Activated T-helper 2 cell treated with anti-CD3 and anti-CD28 coated beads, Interferon-gamma antibody, Interleukin-2, Interleukin-4, amounts not matched to agents 10 μg/mL and 5 μg/mL and 100 μg/mL, durations not matched to agents 14 hours and 24 hours and 36 hours (primary cell): ENCODE measurements around the gene MPPED2. TPM values are rescaled to one million over a fixed set of nuclear protein-coding genes. Genes with fewer than 3 reads are reported as not detected.

ENCODE experiments used
- DNase-seq: peaks from one replicate; pipeline ENCODE4 v3.0.0; 2021; ENCODE audit warnings: low spot score
- H3K27ac Mint-ChIP-seq: one replicate; pipeline ENCODE4 v1.8.0; 2021; ENCODE audit warnings: mixed read lengths
- H3K27me3 Mint-ChIP-seq: one replicate; pipeline ENCODE4 v1.8.0; 2021; ENCODE audit warnings: low read depth, mixed read lengths
- H3K36me3 Mint-ChIP-seq: one replicate; pipeline ENCODE4 v1.8.0; 2021; ENCODE audit warnings: low read depth, mixed read lengths
- H3K4me1 Mint-ChIP-seq: one replicate; pipeline ENCODE4 v1.8.0; 2021; ENCODE audit warnings: low read depth, mixed read lengths
- H3K4me3 Mint-ChIP-seq: one replicate; pipeline ENCODE4 v1.8.0; 2021; ENCODE audit warnings: low read depth, mild to moderate bottlenecking, moderate library complexity, mixed read lengths
- H3K9me3 Mint-ChIP-seq: one replicate; pipeline ENCODE4 v1.8.0; 2021; ENCODE audit warnings: mixed read lengths
- intact Hi-C: fragments of 100-400 bp; cut with micrococcal nuclease; formaldehyde crosslinking; loops from one replicate; pipeline ENCODE4 v1.15.1; 2023
- total RNA-seq: library from RNA; stranded (reverse); gene quantifications from 2 replicates; pipeline ENCODE4 v1.2.3, GENCODE V29; 2022

The MPPED2 gene
- total RNA-seq, 1 donor from 2014 or later: not detected

DNA sequence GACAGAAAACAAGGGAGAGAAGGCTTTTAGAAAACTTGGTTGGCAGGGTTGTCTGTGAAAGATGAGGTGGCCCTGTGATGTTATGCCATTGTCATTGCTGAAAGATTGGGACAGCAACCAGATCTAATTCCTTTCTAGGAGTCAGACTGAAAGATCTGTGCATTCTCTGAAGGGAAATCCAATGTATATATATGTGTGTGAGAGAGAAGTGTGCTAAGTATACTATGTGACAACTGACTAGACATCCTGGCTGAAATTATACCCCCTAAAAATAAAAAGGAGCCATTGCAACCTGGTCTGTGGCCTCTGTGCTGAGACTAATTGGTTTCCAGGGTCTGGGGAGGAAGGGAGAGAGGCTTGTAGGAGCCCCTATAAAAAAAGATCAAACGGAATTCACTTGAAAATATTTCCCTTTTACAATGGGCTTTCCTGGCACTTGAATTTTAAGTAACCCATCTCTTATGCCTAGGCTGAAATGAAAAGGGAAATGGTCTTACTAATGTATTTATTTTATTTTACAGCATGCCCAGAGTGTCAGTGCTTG is 1.2 kb upstream of the MPPED2 start:
- intact Hi-C loops: no loop called here
- peaks cover 4% of the 10 kb centered on the region for H3K4me1 Mint-ChIP-seq
- H3K9me3 Mint-ChIP-seq: no peaks in the 10 kb centered on the region
- no peak overlapping the region for H3K4me3 Mint-ChIP-seq
- no peaks in the 10 kb centered on the region for H3K36me3 Mint-ChIP-seq
- no peak overlapping the region for H3K27ac Mint-ChIP-seq
- no peak for DNase-seq
- peaks cover 51% of the 10 kb centered on the region for H3K27me3 Mint-ChIP-seq

DNA sequence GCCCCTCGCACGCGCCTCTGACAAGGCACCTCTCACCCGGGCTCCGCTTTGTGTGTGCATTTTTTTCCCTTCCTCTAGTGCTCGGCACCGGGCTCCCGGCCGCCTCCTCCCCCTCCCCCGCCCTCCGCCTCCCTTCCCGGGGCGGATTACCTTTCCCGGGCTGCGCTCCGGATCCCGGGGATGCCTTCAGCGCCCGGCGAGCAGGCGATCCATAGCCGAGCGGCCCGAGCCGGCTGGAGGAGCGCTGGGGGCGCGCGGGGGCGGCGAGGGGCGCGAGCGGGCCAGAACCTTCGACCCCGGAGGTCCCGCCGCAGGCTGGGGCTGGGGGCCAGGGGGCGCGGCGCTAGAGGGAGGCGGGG is 282 bp downstream of the MPPED2 start:
- H3K4me1 Mint-ChIP-seq: peaks cover 4% of the 10 kb centered on the region
- intact Hi-C loops: no loop called here
- H3K9me3 Mint-ChIP-seq: no peaks in the 10 kb centered on the region
- H3K27me3 Mint-ChIP-seq: peaks cover 58% of the 10 kb centered on the region
- DNase-seq: no peak
- H3K36me3 Mint-ChIP-seq: no peaks in the 10 kb centered on the region
- no peak overlapping the region for H3K27ac Mint-ChIP-seq
- H3K4me3 Mint-ChIP-seq: peak overlapping the region; percentile 62

DNA sequence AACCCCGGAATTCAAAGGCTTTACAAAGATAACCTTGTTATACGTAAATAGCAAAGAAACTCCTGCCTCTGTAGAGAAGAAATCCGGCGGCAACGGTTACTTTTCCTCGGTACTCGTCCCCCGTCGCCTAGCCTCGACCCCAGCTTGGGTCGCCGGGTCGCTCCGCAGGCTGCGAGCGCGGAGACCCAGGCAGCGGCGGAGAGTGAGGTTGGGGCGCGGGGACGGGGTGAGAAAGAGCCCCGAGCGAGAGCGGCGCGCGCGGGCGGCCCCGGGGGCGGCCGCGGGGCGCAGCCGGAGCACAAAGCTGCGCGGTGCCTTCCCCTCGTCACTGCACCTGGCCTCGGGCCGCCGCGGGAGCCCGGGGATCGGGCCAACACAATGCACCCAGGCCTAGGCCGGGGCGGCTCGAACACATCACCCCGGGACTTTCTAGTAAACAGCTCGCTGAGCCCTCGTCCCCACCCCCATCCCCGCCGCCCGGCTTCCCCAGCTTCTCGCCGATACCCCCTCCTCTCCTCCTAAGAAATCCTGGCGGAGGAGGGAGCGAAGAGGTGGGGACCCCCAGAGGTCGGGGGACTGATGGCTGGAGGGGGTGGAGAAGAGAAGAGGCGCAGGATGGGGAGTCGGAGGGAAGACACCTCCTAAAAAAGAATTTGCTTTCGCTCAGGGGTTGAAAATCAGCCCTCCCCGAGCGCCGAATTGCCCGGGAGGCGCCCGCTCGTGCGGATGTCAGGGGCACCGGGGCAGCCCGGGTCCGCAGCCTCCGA is 845 bp downstream of the MPPED2 start:
- H3K4me3 Mint-ChIP-seq: peak overlapping the region; percentile 49
- no peak for DNase-seq
- intact Hi-C loops: no loop called here
- peaks cover 4% of the 10 kb centered on the region for H3K4me1 Mint-ChIP-seq
- H3K36me3 Mint-ChIP-seq: no peaks in the 10 kb centered on the region
- H3K9me3 Mint-ChIP-seq: no peaks in the 10 kb centered on the region
- H3K27me3 Mint-ChIP-seq: peaks cover 58% of the 10 kb centered on the region
- no peak overlapping the region for H3K27ac Mint-ChIP-seq

DNA sequence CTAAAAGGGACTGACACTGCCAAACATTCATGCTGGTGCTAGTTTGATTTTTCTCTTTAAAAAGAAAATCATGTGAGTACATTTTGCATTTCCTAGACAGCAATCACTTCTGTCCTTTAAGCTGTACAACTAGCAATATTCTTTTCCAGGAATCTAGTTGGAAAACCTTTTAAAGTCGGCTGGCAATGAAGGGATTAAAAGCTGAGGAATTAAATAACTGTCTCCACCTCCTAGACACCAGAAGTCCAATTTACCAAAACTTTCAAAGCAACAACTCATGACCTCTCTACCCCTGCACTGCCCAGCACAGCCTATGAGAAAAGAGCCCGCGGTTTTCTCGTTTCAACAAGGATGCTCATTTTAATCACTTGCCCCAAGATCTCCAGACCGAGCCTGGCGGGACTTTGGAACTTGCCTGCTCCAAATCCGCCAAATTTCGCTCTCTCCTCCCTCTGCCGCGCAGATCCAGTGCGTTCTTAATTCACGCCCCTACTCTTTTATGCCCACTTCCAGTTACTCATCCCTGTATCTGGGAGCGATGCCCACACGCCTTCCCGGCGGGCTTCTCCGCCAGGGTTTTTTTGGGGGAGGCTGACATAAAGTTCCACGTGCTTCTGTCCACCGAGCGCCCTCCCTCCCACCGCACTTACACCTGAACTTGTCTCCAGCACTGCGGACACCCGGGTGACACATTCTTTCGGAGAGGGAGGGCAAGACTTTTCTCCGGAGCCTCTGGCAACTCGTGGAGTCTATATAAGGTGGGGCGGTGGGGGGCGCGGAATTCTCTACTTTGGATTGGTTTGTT is 2.5 kb downstream of the MPPED2 start:
- intact Hi-C loops: no loop called here
- no peak for DNase-seq
- no peaks in the 10 kb centered on the region for H3K9me3 Mint-ChIP-seq
- H3K4me3 Mint-ChIP-seq: no peak overlapping the region
- peaks cover 4% of the 10 kb centered on the region for H3K4me1 Mint-ChIP-seq
- H3K27me3 Mint-ChIP-seq: peaks cover 54% of the 10 kb centered on the region
- no peaks in the 10 kb centered on the region for H3K36me3 Mint-ChIP-seq
- no peak overlapping the region for H3K27ac Mint-ChIP-seq

DNA sequence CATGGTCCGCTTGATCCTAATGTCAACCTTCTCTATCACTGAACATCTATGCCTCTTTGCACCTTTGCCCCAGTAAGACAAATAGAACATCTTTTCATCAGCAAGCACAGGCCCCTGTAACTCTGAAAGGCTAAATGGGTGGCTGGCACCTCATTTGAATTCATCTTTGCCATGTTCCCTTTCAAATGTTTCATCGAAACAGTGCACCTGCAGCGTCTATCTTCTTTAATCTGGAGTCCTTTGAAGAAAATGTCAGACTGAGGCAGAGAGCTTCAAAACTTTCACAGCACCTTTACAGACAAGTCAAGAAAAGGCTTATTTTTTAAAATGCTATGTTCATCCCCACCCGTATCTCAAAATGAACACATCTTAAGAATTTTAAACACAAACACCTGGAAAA is 3.4 kb downstream of the MPPED2 start:
- Mint-ChIP-seq H3K9me3 (no peaks in the 10 kb centered on the region), H3K27me3 (peaks cover 47% of the 10 kb centered on the region)

DNA sequence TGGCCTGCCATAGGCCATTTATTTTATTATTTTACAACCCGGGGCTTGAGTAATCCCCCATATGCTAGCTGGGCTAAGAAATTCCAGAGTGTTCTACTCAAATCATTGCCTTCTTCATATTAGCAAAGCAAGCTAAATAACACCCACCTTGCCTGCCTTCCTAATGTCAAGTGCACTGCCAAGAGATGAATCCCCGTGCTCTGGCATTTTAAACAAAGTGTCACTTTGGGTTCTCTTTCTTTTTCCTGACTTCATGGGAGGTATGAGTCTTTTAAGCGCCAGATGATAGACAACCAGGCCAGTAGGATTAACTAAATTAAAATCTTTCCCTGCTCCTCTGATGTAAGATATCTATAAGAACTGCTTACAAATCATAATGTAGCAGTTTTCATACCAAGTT is 4.5 kb downstream of the MPPED2 start:
- intact Hi-C loops: no loop called here
- peaks cover 3% of the 10 kb centered on the region for H3K4me1 Mint-ChIP-seq
- DNase-seq: no peak
- H3K9me3 Mint-ChIP-seq: no peaks in the 10 kb centered on the region
- H3K27me3 Mint-ChIP-seq: peaks cover 37% of the 10 kb centered on the region
- no peak overlapping the region for H3K27ac Mint-ChIP-seq
- no peaks in the 10 kb centered on the region for H3K36me3 Mint-ChIP-seq
- H3K4me3 Mint-ChIP-seq: no peak overlapping the region

More for the DNA sequence above, 3.4 kb downstream of the MPPED2 start:
- intact Hi-C loops: no loop called here
- no peaks in the 10 kb centered on the region for H3K36me3 Mint-ChIP-seq
- peaks cover 4% of the 10 kb centered on the region for H3K4me1 Mint-ChIP-seq
- DNase-seq: no peak
- no peak overlapping the region for H3K4me3 Mint-ChIP-seq
- H3K27ac Mint-ChIP-seq: no peak overlapping the region

DNA sequence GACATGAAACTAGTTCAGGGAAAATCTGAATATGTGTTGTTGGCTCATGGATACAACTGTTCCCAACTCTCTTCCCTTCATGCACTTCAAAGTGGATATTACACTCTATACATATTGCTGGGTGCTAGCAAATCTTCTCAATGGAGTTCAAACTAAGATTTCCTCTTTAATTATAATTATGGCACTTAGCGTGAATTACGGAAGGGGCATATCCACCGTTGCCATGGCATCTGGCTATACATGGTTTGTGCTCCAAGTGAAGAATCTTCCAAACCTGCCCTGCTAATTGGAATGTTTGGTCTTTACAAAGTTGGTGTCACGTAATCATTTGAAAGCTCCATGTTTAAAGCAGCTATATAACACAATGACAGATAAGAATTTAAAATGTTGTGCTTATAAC is 5.6 kb downstream of the MPPED2 start:
- peaks cover 3% of the 10 kb centered on the region for H3K4me1 Mint-ChIP-seq
- no peaks in the 10 kb centered on the region for H3K36me3 Mint-ChIP-seq
- no peak overlapping the region for H3K27ac Mint-ChIP-seq
- no peak overlapping the region for H3K4me3 Mint-ChIP-seq
- H3K27me3 Mint-ChIP-seq: peaks cover 34% of the 10 kb centered on the region
- intact Hi-C loops: no loop called here
- no peak for DNase-seq
- H3K9me3 Mint-ChIP-seq: no peaks in the 10 kb centered on the region

DNA sequence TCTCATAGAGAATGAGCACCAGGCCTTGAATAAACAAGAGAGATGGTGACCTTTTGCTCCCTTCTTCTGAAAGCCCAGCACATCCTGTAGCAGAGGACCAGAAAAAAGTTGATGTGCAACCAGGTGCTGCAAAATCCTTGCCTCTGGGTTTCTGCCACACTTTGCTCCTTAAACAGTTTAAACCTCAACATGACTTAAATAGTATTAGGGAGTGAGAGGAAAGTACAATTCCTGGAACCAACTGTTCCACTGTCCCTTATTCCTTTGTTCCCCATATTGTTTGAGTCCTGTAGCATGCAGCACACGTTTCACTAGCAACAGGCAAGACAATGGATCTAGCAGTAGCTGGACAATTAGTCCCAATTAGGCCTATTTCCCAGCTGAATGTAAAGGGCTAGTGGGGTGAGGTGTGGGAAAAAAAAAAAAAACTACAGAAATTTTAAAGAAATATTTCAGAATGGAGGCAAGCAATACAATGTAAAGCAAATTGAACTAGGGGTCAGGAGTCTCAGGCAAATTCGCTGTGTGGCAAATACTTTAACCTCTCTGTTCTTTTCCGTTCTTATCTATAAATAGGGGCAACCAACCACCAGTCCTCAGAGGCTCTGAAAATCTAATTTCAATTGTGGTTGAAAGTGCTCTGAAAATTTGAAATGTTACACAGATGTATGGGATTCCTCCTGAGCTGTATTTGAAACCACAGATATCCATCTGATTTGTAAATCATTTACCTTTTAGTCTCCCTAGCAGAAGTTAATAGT is 6.6 kb downstream of the MPPED2 start:
- Mint-ChIP-seq H3K4me3 (no peak overlapping the region), H3K27me3 (peaks cover 28% of the 10 kb centered on the region), H3K27ac (no peak overlapping the region), H3K4me1 (no peaks in the 10 kb centered on the region), H3K9me3 (no peaks in the 10 kb centered on the region), H3K36me3 (no peaks in the 10 kb centered on the region)
- intact Hi-C loops: no loop called here
- DNase-seq: no peak

DNA sequence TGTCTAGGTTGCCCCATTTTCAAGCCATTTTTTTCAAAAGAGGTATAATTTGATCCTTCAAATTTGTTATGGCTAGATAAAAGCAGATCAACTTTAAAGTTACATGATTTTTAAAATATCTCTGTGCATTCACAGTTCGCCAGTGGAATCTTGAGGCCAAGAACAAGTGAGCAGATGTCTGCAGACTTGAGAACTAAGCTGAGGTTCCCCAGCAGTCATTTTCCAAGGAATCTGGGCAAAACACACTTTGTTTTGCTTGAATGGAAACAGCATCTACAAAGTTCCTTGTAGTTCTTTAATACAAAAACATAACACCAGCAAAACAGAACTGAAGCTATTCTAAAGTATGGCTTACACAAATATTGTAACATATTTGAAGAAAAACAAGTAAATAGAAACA is 7.7 kb downstream of the MPPED2 start:
- Mint-ChIP-seq H3K27me3 (peaks cover 17% of the 10 kb centered on the region), H3K4me3 (no peak overlapping the region), H3K4me1 (no peaks in the 10 kb centered on the region), H3K36me3 (no peaks in the 10 kb centered on the region), H3K9me3 (no peaks in the 10 kb centered on the region), H3K27ac (no peak overlapping the region)
- intact Hi-C loops: no loop called here
- DNase-seq: no peak

DNA sequence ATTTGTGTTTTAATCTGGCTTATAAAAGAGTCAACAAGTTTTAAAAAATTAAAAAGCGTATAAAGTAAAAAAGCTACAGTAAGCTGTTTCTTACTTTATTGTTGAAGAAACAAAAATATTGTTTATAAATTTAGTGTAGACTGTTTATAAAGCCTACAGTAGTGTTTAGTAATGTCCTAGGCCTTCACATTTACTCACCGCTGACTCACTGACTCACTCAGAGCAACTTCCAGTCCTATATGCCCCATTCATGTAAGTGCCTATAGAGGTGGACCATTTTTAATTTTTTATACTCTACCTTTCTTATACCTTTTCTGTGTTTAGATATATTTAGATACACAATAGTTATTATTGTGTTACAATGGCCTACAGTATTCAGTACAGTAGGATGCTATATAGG is 12.2 kb downstream of the MPPED2 start:
- Mint-ChIP-seq H3K4me1 (no peaks in the 10 kb centered on the region), H3K4me3 (no peak overlapping the region), H3K9me3 (no peaks in the 10 kb centered on the region), H3K36me3 (no peaks in the 10 kb centered on the region), H3K27ac (no peak overlapping the region), H3K27me3 (no peaks in the 10 kb centered on the region)
- no peak for DNase-seq
- intact Hi-C loops: no loop called here

DNA sequence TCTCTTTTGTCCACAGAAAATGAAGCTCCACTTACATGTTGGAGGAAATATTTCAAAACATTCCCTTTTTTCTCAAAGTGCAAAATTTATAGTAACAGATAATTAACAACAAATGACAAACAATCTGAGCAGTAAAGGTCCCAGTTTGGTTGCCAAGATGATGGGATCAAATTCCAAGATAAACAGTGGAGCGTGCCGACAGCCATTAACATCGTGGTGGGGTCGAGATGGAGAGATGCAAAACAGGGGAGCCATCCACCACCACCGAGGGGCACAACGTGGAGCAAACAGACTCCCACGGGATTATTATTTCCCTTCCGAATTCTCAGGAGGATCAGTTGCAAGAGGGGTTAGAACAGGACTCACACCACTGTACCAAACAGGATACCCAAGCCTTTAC is 17.2 kb downstream of the MPPED2 start:
- intact Hi-C loops: no loop called here

DNA sequence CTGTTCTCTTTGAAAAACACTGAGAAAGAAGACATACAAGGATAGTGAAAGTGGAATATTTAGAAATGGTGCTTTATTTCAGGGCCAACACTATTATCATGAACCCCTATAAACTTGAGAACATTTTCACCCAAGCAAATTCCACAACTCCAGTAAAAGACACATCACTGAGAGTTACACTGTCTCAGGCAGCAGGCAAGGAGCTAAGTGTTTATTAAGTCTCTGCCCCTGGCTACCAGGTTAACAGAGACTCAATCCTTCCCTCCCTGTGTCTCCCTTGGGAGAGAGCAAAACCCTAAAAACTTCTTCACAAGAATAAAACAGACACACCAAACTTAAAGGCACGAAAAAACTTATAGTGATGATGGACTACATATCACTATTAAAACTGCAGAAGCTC is 18.5 kb downstream of the MPPED2 start:
- no peaks in the 10 kb centered on the region for H3K9me3 Mint-ChIP-seq
- DNase-seq: no peak
- intact Hi-C loops: no loop called here
- no peaks in the 10 kb centered on the region for H3K36me3 Mint-ChIP-seq
- no peaks in the 10 kb centered on the region for H3K4me1 Mint-ChIP-seq
- H3K4me3 Mint-ChIP-seq: no peak overlapping the region
- H3K27me3 Mint-ChIP-seq: no peaks in the 10 kb centered on the region
- H3K27ac Mint-ChIP-seq: no peak overlapping the region

More for the DNA sequence above, 17.2 kb downstream of the MPPED2 start:
- Mint-ChIP-seq H3K27ac (no peak overlapping the region), H3K36me3 (no peaks in the 10 kb centered on the region), H3K9me3 (no peaks in the 10 kb centered on the region), H3K27me3 (no peaks in the 10 kb centered on the region), H3K4me1 (no peaks in the 10 kb centered on the region), H3K4me3 (no peak overlapping the region)
- DNase-seq: no peak
